ENCODE results near the gene LMAN1L.

The LMAN1L gene

DNA sequence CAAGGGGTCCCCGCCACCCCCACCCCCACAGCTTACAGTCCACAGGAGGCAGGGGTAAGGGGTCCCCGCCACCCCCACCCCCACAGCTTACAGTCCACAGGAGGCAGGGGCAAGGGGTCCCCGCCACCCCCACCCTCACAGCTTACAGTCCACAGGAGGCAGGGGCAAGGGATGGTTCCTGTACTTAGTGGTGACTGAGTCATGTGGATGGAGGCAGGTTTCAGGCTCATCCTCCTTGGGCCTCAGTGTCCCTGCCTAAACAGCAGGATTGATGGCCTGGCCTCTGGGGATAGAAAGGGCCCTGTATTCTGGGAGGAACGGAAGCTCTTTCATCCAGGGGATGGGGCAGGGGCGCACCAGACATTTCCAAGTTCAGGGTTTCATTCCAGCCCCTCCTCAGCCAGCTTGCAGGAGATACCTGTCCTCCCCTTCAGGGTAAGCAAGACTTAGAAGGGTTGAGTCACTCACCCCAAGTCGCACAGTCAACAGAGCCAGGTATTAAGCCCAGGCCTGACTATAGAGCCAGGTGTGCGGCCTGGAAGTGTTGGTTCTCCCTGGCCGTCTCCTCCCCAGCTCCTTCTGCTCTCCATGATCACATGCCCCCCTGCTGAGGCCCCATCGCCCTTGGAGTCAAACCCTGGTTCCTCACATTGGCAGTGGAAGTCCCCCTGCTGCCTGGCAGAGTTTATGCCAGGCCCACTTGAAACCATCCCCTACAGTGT is 18.2 kb upstream of the LMAN1L start:
- DNase-seq (ENCODE audit: low read depth in 2 of 2) = no peak

GRCh38 chr15:74794970-74795349 is 17.7 kb upstream of the LMAN1L start:
- no peak for DNase-seq (ENCODE audit: low read depth in 2 of 2)

DNA sequence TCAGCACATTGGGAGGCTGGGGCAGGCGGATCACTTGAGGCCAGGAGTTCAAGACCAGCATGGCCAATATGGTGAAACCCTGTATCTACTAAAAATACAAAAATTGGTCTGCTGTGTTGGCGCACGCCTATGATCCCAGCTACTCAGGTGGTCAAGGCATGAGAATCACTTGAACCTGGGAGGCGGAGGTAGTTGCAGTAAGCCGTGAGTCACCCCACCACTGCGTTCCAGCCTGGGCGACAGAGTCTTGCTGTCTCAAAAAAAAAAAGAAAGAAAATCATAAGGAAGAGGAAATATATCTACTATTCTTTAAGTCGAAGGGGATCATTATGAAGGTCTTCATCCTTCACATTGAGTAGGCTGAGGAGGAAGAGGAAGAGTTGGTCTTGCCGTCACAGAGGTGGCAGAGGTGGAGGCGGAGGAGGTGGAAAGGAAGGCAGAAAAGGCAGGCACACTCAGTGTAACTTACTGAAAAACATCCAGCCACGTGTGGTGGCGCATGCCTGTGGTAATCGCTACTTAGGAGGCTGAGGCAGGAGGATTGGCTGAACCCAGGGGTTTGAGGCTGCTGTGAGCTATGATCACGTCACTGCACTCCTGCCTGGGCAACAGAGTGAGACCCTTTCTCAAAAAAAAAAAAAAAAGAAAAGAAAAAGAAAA is 16.5 kb upstream of the LMAN1L start:
- DNase-seq (ENCODE audit: low read depth in 2 of 2) = no peak

GRCh38 chr15:74798388-74799254 is 14.0 kb upstream of the LMAN1L start:
- no peak for DNase-seq (ENCODE audit: low read depth in 2 of 2)

- DNase-seq (ENCODE audit: low read depth in 2 of 2) = no peak
Measured at GRCh38 chr15:74799255-74799855, 13.3 kb upstream of the LMAN1L start.

DNA sequence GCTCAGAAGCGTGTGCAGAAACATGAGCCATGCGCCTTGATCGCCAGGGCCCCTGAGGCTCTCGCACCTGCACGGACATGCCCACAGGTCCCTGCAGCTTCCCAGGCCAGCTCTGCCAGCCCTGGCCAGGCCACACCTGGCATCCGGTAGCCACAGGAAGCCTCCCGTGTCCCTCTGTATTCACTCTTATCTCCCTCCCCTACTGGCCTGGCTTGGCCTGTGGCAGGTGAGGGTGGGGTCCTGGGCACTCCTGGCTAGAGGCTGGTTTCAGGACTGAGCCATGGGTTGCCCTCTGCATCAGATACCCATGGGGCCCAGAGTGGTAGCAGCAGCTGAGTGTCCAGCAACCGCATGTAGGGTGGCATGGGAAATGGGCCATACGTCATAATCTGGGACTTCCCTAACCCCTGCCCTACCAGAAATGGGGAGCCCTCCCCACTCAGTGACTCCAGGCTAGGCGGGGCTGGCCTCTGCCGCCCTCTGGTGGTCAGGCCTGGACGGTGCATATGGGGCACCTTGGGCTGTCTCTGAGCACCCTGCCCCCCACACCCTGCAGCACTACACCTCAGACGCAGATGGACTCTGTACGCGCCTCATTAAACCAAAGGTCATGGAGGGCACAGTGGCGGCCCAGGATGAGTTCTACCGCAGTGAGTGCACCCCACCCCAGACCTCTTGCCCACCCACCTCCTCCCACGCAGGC is 12.6 kb upstream of the LMAN1L start:
- DNase-seq (ENCODE audit: low read depth in 2 of 2) = peak; percentile 75 to 77

- no peak for DNase-seq (ENCODE audit: low read depth in 2 of 2)
Measured at GRCh38 chr15:74800559-74801094, 12.0 kb upstream of the LMAN1L start.

GRCh38 chr15:74801311-74801997 is 11.2 kb upstream of the LMAN1L start:
- DNase-seq (ENCODE audit: low read depth in 2 of 2) = no peak

DNA sequence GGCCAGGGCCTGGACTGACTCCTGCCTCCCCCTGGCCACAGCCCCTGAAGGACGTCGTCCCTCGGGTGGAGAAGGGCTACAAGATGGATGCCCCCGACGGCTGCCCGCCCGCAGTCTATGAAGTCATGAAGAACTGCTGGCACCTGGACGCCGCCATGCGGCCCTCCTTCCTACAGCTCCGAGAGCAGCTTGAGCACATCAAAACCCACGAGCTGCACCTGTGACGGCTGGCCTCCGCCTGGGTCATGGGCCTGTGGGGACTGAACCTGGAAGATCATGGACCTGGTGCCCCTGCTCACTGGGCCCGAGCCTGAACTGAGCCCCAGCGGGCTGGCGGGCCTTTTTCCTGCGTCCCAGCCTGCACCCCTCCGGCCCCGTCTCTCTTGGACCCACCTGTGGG is 10.3 kb upstream of the LMAN1L start:
- DNase-seq (ENCODE audit: low read depth in 2 of 2) = no peak

DNA sequence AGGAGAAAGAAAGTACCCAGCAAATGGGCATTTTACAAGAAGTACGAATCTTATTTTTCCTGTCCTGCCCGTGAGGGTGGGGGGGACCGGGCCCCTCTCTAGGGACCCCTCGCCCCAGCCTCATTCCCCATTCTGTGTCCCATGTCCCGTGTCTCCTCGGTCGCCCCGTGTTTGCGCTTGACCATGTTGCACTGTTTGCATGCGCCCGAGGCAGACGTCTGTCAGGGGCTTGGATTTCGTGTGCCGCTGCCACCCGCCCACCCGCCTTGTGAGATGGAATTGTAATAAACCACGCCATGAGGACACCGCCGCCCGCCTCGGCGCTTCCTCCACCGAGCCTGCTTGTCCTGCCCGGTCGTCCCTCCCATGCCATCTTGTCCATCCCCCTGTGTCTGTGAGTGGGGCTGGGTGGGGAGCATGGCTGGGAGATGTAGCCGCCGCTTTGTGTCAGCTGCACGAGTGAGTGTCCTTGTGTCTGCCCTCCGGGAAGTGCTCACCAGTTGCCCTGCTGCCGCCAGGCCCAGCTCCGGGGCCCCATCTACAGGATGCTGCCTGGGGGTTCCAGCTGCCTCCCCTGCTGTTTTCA is 9.7 kb upstream of the LMAN1L start:
- no peak for DNase-seq (ENCODE audit: low read depth in 2 of 2)

DNA sequence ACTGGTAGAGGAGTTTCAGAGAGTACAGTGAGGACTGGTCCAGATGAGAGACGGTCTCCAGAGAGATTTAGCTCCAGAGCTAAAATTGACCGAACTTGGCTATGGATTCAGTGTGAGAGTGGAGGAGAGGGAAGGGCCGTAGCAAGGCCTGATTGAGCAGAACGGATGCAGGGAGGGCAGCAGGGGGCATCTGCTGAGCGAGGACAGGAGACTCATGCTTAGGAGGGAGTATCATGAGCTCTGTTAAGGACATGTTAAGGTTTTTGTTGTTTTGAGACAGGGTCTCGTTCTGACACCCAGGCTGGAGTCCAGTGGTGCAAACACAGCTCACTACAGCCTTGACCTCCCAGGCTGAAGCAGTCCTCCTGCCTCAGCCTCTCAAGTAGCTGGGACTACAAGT is 7.7 kb upstream of the LMAN1L start:
- no peak for DNase-seq (ENCODE audit: low read depth in 2 of 2)

DNA sequence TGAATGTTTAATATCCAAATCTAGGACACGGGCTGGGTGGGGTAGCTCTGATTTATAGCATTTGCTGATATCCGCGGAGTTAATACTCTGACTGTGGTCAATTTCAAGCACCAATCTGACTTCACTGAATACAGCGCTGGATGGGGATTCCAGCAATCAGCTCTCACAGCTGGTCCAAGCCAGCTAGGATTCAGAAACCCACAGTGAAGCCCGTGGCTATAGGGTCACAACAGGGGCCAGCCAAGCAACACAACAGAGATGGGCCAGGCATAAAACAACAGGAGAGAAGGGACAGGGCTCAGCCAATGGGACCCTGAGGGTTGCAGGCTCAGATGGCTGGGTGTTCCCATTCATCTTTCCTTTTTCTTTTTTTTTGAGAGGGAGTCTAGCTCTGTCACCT is 5.4 kb upstream of the LMAN1L start:
- DNase-seq (ENCODE audit: low read depth in 2 of 2) = no peak

GRCh38 chr15:74808078-74808839 is 4.4 kb upstream of the LMAN1L start:
- DNase-seq (ENCODE audit: low read depth in 2 of 2) = no peak

GRCh38 chr15:74808840-74809229 is 3.8 kb upstream of the LMAN1L start:
- no peak for DNase-seq (ENCODE audit: low read depth in 2 of 2)

DNA sequence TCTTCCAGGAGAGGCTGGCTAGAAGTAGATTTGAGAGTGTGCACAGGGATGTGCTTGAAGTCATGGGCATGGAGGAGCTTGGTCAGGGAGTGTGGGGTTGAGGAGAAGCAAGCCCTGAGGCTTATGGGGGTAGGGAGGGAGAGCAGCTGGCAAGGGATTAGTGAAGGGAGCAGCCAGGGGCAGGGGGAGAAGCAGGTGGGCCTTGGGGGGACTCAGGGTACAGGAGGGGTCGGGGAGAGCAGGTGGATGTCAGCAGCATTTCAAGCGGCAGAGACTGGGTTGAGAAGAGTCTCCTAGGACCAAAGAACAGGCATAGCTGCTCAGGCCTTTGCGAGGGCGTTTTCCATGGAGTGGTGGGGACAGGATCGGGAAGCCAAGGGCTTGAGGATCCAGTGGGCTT is 3.4 kb upstream of the LMAN1L start:
- DNase-seq (ENCODE audit: low read depth in 2 of 2) = no peak

DNA sequence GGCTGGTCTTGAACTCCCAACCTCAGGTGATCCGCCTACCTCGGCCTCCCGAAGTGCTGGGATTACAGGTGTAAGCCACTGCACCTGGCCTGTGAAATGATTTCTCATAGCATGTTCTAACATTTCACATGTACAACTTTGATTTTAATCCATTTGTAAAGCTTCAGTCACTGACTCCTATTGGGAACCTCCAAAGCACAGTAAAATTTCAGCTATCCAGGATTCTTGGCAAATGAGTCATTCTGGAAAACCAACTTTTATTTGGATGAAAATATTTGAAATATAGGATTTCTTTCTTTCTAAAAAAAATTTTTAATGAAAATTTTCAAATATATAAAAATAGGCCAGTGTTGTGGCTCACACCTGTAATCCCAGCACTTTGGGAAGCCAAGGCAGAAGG is 2.7 kb upstream of the LMAN1L start:
- DNase-seq (ENCODE audit: low read depth in 2 of 2) = no peak

- DNase-seq (ENCODE audit: low read depth in 2 of 2) = no peak
Measured at GRCh38 chr15:74815121-74815934, 2.7 kb downstream of the LMAN1L start.

GRCh38 chr15:74815961-74816360 is 3.3 kb downstream of the LMAN1L start:
- DNase-seq (ENCODE audit: low read depth in 2 of 2) = no peak

Measured in stimulated activated CD8-positive, alpha-beta memory T cell treated with anti-CD3 and anti-CD28 coated beads, Interleukin-2, amount 100 ng/mL, for 1 hour (primary cell).